Stimulated activated CD4-positive, alpha-beta T cell treated with anti-CD3 and anti-CD28 coated beads, Interleukin-15, amount 100 ng/mL, for 1 hour (primary cell): ENCODE results near the gene PNMA8C.
"Not testable (repeated sequence)": the region's sequence is repeated elsewhere in the genome, so short reads cannot be mapped to it uniquely, and the experiment has no call there.

ENCODE experiments used
- DNase-seq, 2 donors: peaks; one replicate each; pipeline ENCODE4 v3.0.0-alpha.2; 2020; ENCODE audit warnings: low read depth in 1 of 2, low spot score in 1 of 2

The PNMA8C gene

DNA sequence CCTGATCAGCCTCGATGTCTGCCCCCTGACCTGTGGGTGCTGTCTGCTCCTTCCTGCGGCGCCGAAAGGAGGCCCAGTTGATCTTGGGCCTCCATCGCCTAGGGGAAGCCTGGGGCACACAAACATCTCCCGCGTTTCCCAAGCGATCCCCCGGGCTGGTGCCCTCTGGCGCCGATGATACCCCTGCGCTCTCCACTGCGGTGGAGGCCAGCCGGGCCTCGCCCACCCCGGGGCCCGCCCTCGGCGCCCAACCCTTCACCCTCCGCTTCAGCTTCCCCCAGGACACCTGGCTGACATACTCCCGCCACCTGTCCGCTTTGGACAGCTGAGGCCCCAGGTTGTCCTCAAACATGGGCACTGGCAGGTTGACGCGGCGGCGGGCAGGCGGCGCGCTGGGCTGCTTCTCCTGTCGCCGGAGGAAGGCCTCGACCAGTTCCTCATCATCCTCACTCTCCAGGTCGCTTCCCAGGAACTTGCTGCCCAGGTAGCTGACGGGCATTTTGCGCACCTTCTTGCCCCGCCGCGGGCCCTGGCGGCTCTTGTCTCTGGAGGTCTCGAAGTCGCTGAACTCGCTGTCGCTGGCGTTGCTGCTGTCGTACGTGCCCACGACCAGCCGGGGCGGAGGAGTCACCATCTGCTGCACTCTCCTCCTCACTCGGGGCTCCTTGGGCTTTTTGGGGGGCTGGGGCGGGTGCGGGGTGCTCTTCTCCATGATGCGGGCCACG, 16.6 kb downstream of the PNMA8C start:
- DNase-seq, result no peak

- no peak for DNase-seq
These were observed 17.4 kb downstream of the PNMA8C start for GRCh38 chr19:46411088-46411924.

GRCh38 chr19:46410205-46411087, 18.3 kb downstream of the PNMA8C start:
- no peak for DNase-seq

GRCh38 chr19:46409191-46409590, 19.5 kb downstream of the PNMA8C start:
- DNase-seq, result no peak

- DNase-seq, result no peak
These were observed 20.1 kb downstream of the PNMA8C start for GRCh38 chr19:46408664-46409039.

DNA sequence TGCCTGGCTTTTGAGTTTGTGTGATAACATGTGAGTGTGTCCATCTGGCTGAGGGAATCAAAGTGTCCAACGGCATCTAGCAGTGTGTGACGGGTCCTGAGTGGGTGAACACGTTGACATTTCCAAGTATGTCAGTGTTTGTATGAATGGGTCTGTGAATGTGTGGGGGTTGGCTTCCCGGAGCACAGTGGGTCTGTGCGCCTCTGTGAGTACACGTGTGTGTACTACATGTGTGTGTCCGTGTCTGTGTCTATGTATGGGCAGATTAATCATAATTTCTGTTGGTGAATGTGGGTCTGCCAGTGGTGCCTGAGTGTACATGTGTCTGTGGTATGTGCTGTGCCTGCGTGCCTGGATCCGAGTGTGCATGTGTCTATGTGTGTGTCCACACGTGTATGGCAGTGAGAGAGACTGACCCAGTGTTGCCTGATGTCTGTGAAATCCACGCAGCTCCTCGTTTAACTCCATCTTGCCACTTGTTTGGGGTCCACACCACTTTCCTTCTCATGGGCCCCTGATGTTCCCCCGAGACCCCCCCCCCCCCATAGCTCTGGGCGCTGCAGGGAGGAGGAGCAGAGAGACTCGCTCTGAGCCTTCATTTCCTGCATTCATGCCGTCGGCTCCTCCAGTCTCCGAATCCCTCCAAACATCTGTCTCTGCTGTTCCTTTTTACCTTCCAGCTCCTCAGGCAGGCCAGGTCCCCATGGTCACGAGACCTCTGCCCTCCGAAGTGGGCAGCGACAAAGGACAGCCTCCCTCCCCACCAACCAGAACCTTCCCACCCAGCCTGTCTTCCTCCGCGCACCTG, 20.7 kb downstream of the PNMA8C start:
- DNase-seq, result no peak

- no peak for DNase-seq
These were observed 21.8 kb downstream of the PNMA8C start for GRCh38 chr19:46406976-46407375.

GRCh38 chr19:46404753-46405468, 23.8 kb downstream of the PNMA8C start:
- no peak for DNase-seq

- DNase-seq, result no peak
These were observed 24.5 kb downstream of the PNMA8C start for GRCh38 chr19:46404055-46404752.

GRCh38 chr19:46402725-46403124, 26.0 kb downstream of the PNMA8C start:
- DNase-seq, result no peak

DNA sequence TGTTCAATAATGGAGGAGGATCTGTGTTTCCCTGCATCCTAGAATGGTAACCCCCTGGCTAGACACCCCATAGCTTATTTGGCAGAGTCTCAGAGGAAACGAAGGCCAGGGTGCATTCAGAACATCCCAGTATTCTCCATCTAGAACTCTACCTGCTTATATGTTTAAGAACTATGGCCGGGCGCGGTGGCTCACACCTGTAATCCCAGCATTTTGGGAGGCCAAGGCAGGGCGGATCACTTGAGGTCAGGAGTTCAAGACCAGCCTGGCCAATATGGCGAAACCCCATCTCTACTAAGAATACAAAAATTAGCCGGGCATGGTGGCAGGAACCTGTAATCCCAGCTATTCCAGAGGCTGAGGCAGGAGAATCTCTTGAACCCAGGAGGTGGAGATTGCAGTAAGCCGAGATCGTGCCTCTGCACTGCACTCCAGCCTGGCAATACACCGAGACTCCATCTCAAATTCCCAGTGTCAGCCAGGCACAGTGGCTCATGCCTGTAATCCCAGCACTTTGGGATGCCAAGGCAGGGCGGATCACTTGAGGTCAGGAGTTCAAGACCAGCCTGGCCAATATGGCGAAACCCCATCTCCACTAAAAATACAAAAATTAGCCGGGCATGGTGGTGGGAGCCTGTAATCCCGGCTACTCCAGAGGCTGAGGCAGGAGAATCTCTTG, 30.8 kb downstream of the PNMA8C start:
- DNase-seq, result not testable (repeated sequence)

DNA sequence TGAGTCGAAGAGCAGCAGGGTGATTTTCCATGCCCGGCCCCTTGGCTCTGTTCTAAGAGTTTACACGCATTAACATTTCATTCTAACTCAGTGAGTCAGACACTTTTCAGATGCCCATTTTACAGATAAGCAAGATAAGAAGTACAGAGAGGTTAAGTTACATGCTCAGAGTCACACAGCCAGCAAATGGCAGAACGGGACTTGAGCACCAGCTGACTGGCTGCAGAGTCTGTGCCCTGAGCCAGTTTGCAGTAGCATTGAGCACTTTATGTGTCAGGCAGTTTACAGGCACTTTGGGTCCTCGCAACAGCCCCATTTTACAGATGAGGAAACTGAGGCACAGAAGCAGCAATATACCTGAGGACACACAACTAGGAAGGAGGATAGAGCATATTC, 34.3 kb downstream of the PNMA8C start:
- DNase-seq, result no peak

- no peak for DNase-seq
These were observed 35.0 kb downstream of the PNMA8C start for GRCh38 chr19:46393456-46394401.

DNA sequence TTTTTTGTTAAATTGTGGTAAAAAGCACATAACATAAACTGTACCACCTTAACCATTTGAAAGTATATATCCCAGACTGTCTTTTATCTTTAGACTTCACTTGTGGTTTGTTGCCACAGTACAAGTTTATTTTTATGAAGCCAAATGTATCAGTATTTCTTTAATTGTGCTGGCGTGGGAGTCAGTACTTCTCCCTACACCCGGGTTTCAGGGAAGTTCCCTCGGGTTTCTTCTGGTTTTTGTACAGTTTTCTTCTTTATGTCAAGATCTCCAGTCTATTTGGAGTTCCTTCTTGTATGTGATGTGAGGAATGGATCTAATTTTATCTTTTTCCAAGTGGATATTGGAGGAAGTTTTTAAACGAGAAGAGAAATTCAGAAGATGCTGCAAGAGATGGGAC, 35.9 kb downstream of the PNMA8C start:
- no peak for DNase-seq

GRCh38 chr19:46392252-46392801, 36.4 kb downstream of the PNMA8C start:
- no peak for DNase-seq

GRCh38 chr19:46391296-46392251, 37.2 kb downstream of the PNMA8C start:
- DNase-seq, result no peak
